Endodermal cell (in vitro differentiated cells): ENCODE data around the gene BZW2. TPM values are rescaled to one million over a fixed set of nuclear protein-coding genes. Genes with fewer than 3 reads are reported as not detected.

ENCODE experiments used
- DNase-seq: peaks from one replicate; pipeline ENCODE4 v3.0.0-alpha.2; 2017
- H3K27ac ChIP-seq: 2 replicates; pipeline ENCODE4 v1.5.1; 2013; ENCODE audit warnings: mild to moderate bottlenecking, low read depth, low read length, moderate library complexity
- H3K27me3 ChIP-seq: 2 replicates; pipeline ENCODE4 v1.6.1; 2013; ENCODE audit warnings: mild to moderate bottlenecking, low read length, moderate library complexity; ENCODE audit not compliant: insufficient read depth, control insufficient read depth, poor library complexity, severe bottlenecking
- H3K36me3 ChIP-seq: 2 replicates; pipeline ENCODE4 v1.7.0; 2013; ENCODE audit warnings: mild to moderate bottlenecking, low read length, moderate library complexity; ENCODE audit not compliant: control insufficient read depth, insufficient read depth
- H3K4me1 ChIP-seq: one replicate; pipeline ENCODE4 v1.7.0; 2013; ENCODE audit warnings: low read length; ENCODE audit not compliant: control insufficient read depth, insufficient read depth
- H3K4me3 ChIP-seq: 2 replicates; pipeline ENCODE4 v1.5.1; 2013; ENCODE audit warnings: mild to moderate bottlenecking, low read length, moderate library complexity
- H3K9ac ChIP-seq: 2 replicates; pipeline ENCODE4 v1.6.1; 2013; ENCODE audit warnings: mild to moderate bottlenecking, low read length, moderate library complexity; ENCODE audit not compliant: poor library complexity, severe bottlenecking; ENCODE audit errors: extremely low read depth
- H3K9me3 ChIP-seq: 2 replicates; pipeline ENCODE4 v1.6.1; 2013; ENCODE audit warnings: mild to moderate bottlenecking, low read length, moderate library complexity; ENCODE audit not compliant: control insufficient read depth
- H3K27ac Mint-ChIP-seq: 2 replicates; pipeline ENCODE4 v1.8.0; 2020; ENCODE audit warnings: mixed read lengths
- H3K27me3 Mint-ChIP-seq: 2 replicates; pipeline ENCODE4 v1.8.0; 2021; ENCODE audit warnings: mild to moderate bottlenecking, mixed read lengths; ENCODE audit not compliant: insufficient read depth
- H3K36me3 Mint-ChIP-seq: 2 replicates; pipeline ENCODE4 v1.8.0; 2020; ENCODE audit warnings: low read depth, mixed read lengths
- H3K4me1 Mint-ChIP-seq: 2 replicates; pipeline ENCODE4 v1.8.0; 2020; ENCODE audit warnings: mixed read lengths
- H3K4me3 Mint-ChIP-seq: 2 replicates; pipeline ENCODE4 v1.8.0; 2020; ENCODE audit warnings: mild to moderate bottlenecking, moderate library complexity, mixed read lengths
- H3K9me3 Mint-ChIP-seq: 2 replicates; pipeline ENCODE4 v1.8.0; 2020; ENCODE audit warnings: mild to moderate bottlenecking, mixed read lengths
- WGBS, 2 experiments: methylation state at CpG; one replicate each; pipeline versions ENCODE4 v1.1.5 to v1.1.7; 2013; ENCODE audit warnings: missing lambda C conversion rate in 2 of 2, mixed read lengths in 1 of 2; ENCODE audit not compliant: insufficient coverage in 1 of 2, insufficient read length in 1 of 2; 5-methylcytosine and 5-hydroxymethylcytosine counted together
- total RNA-seq, 2 donors: library from RNA; stranded (reverse); fragmentation: NEBNext Ultra II Directional in 1 of 2; extraction: Animal tissue kit (Norgen Biotek cat#: 25700) in 1 of 2; gene quantifications; 2 replicates in 1 of 2; 3 replicates in 1 of 2; pipeline ENCODE4 v1.2.1, GENCODE V29; 2021
- TF ChIP-seq, protein P1 (sequence below): fragments of 200-600 bp; sonication (generic); conservative IDR thresholded peaks from 2 replicates; pipeline ENCODE4 v1.5.0; 2021; ENCODE audit warnings: antibody characterized with exemption, mild to moderate bottlenecking

The BZW2 gene
- total RNA-seq, 2 donors from 2014 or later, result 75.1 to 87.7 TPM

DNA sequence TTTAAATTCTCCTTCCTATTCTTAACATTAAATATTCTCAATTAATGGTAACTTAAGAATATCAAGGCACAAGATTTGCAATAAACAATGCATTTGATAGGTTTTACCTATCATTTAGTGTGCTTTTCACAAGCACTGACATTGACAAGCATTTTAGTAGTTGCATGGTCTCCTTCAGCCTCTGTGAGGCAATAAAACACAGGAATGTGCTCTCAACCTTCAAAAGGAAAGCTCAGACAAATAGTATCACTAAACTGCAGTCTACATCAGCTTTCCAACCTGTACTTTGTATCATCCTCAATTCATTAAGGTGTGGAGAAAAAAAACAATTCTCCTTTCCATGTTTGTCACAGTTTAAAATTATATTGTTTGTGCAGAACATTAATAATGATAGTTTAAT lies 56.5 kb downstream of the BZW2 start:
- Histone ChIP-seq H3K9ac (no peak overlapping the region), H3K36me3 (peaks cover 72% of the 10 kb centered on the region), H3K27ac (no peak overlapping the region), H3K4me1 (no peaks in the 10 kb centered on the region), H3K4me3 (no peak overlapping the region), H3K27me3 (no peaks in the 10 kb centered on the region), H3K9me3 (peaks cover 5% of the 10 kb centered on the region)
- no peak for DNase-seq
- Mint-ChIP-seq H3K9me3 (peaks cover 3% of the 10 kb centered on the region), H3K36me3 (peaks cover 59% of the 10 kb centered on the region), H3K4me1 (no peaks in the 10 kb centered on the region), H3K27me3 (no peaks in the 10 kb centered on the region), H3K4me3 (no peak overlapping the region), H3K27ac (no peak overlapping the region)
- TF ChIP-seq, protein P1, sequence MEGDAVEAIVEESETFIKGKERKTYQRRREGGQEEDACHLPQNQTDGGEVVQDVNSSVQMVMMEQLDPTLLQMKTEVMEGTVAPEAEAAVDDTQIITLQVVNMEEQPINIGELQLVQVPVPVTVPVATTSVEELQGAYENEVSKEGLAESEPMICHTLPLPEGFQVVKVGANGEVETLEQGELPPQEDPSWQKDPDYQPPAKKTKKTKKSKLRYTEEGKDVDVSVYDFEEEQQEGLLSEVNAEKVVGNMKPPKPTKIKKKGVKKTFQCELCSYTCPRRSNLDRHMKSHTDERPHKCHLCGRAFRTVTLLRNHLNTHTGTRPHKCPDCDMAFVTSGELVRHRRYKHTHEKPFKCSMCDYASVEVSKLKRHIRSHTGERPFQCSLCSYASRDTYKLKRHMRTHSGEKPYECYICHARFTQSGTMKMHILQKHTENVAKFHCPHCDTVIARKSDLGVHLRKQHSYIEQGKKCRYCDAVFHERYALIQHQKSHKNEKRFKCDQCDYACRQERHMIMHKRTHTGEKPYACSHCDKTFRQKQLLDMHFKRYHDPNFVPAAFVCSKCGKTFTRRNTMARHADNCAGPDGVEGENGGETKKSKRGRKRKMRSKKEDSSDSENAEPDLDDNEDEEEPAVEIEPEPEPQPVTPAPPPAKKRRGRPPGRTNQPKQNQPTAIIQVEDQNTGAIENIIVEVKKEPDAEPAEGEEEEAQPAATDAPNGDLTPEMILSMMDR, result peak; percentile 37

DNA sequence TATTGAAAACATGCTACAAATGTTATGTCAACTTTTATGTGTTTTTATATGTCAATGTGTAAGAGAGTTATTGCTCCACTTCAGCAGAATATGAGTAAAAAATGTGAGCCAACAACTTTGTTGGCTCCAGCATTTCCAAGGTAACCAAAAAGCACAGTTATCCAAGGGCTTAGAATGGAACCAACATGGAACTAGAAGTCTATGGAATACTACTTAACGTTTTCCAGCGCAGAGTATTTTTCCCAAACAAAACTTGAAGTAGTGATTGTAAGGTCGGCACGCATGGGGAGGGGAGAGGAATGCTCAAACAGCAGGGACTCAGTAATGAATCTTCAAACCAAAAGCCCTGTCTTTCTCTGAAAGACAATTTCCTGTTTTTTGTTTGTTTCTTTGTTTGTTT lies 62.5 kb downstream of the BZW2 start:
- peak overlapping the region; percentile 2 for H3K27ac Mint-ChIP-seq
- H3K9me3 Mint-ChIP-seq, result peaks cover 3% of the 10 kb centered on the region
- H3K9me3 ChIP-seq, result peaks cover 5% of the 10 kb centered on the region
- no peak overlapping the region for H3K9ac ChIP-seq
- 50 to 93% methylated on average over 1 to 4 of the region's 4 CpGs for WGBS, 2 experiments
- H3K4me1 ChIP-seq, result peaks cover 6% of the 10 kb centered on the region
- peaks cover 42% of the 10 kb centered on the region for H3K36me3 ChIP-seq
- no peak overlapping the region for H3K4me3 Mint-ChIP-seq
- H3K27ac ChIP-seq, result no peak overlapping the region
- no peaks in the 10 kb centered on the region for H3K27me3 Mint-ChIP-seq
- peaks cover 38% of the 10 kb centered on the region for H3K36me3 Mint-ChIP-seq
- no peak for DNase-seq
- H3K4me1 Mint-ChIP-seq, result peaks cover 12% of the 10 kb centered on the region
- no peak overlapping the region for H3K4me3 ChIP-seq
- no peaks in the 10 kb centered on the region for H3K27me3 ChIP-seq
- TF ChIP-seq, protein P1, result no peak

- Histone ChIP-seq H3K36me3 (peaks cover 37% of the 10 kb centered on the region), H3K9me3 (peaks cover 5% of the 10 kb centered on the region), H3K27me3 (no peaks in the 10 kb centered on the region), H3K27ac (no peak overlapping the region), H3K4me1 (peaks cover 6% of the 10 kb centered on the region), H3K9ac (no peak overlapping the region), H3K4me3 (no peak overlapping the region)
- Mint-ChIP-seq H3K27me3 (no peaks in the 10 kb centered on the region), H3K4me1 (peaks cover 12% of the 10 kb centered on the region), H3K27ac (peak overlapping the region; percentile 12), H3K4me3 (no peak overlapping the region), H3K9me3 (peaks cover 3% of the 10 kb centered on the region), H3K36me3 (peaks cover 33% of the 10 kb centered on the region)
- TF ChIP-seq, protein P1, result no peak
- DNase-seq, result peak; percentile 54
- 92 to 95% methylated on average over 2 to 3 of the region's 3 CpGs for WGBS, 2 experiments
These were observed 63.0 kb downstream of the BZW2 start for GRCh38 chr7:16708980-16709379.
